GM12872 (cell line): ENCODE results near the gene PSMB11.

Experiments used
- TF ChIP-seq, protein P1 (sequence below): IDR thresholded peaks from 3 replicates; pipeline ENCODE4 v1.5.1; 2011; ENCODE audit warnings: low read depth, mild to moderate bottlenecking, low read length, moderate library complexity; ENCODE audit not compliant: insufficient read depth

PSMB11 gene

GRCh38 chr14:23070262-23071129 lies 28.5 kb downstream of the PSMB11 start:
- TF ChIP-seq, protein P1, sequence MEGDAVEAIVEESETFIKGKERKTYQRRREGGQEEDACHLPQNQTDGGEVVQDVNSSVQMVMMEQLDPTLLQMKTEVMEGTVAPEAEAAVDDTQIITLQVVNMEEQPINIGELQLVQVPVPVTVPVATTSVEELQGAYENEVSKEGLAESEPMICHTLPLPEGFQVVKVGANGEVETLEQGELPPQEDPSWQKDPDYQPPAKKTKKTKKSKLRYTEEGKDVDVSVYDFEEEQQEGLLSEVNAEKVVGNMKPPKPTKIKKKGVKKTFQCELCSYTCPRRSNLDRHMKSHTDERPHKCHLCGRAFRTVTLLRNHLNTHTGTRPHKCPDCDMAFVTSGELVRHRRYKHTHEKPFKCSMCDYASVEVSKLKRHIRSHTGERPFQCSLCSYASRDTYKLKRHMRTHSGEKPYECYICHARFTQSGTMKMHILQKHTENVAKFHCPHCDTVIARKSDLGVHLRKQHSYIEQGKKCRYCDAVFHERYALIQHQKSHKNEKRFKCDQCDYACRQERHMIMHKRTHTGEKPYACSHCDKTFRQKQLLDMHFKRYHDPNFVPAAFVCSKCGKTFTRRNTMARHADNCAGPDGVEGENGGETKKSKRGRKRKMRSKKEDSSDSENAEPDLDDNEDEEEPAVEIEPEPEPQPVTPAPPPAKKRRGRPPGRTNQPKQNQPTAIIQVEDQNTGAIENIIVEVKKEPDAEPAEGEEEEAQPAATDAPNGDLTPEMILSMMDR, result no peak

DNA sequence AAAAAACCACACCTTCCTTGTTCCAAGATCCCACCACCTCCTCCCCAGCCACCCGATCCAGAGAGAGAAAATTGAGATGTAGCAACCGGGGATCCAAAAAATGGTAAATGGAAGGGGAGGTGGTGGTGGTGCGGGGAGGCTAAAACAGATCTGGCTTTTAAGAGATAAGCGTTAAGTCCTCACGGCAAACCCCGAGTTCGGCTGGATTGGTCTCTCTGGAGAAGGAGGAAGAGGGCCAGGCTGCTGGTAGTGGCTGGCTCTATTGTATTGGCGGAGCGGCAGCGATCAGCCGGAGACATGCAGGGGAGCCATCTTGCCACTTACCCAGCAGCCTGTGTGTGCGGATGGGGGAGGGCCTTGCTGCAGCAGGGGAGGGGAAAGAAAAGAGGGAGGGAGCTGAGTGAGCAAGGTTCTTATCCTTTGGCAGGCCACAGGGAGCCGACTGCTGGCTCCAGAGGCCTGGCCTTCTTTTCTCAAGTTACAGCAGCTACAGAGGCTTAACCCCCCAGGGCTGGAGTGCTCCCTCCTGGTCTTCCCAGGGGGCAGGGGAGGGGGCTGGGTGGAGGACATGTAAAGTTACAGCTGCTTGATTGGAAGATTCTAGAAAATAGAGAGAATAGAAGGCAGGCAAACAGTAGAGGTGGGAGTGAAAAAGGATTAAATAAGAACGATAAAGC lies 29.4 kb downstream of the PSMB11 start:
- TF ChIP-seq, protein P1, result no peak

- TF ChIP-seq, protein P1, result no peak
These were observed 30.0 kb downstream of the PSMB11 start for GRCh38 chr14:23071921-23072539.

GRCh38 chr14:23074906-23075305 lies 32.9 kb downstream of the PSMB11 start:
- TF ChIP-seq, protein P1, result no peak

- TF ChIP-seq, protein P1, result peak; percentile 63
These were observed 34.9 kb downstream of the PSMB11 start for GRCh38 chr14:23076785-23077408.

- TF ChIP-seq, protein P1, result no peak
These were observed 36.0 kb downstream of the PSMB11 start for GRCh38 chr14:23077962-23078361.

- TF ChIP-seq, protein P1, result no peak
These were observed 36.7 kb downstream of the PSMB11 start for GRCh38 chr14:23078692-23079116.
